Measurements from ENCODE around the gene DPP10.
A peak's percentile ranks its signal among the peaks of the same experiment; 100 is the strongest.

DPP10 gene

GRCh38 chr2:114569166-114569565 is 126.7 kb downstream of the DPP10 start:
- no peak for DNase-seq
- intact Hi-C loops (cut with DNase I), result no loop called here

GRCh38 chr2:114577657-114578056 is 135.2 kb downstream of the DPP10 start:
- intact Hi-C loops (cut with DNase I), result no loop called here
- no peak for DNase-seq

- intact Hi-C loops (cut with DNase I), result no loop called here
- no peak for DNase-seq
Measured at GRCh38 chr2:114579542-114579941, 137.1 kb downstream of the DPP10 start.

GRCh38 chr2:114580691-114581090 is 138.2 kb downstream of the DPP10 start:
- no peak for DNase-seq
- intact Hi-C loops (cut with DNase I), result no loop called here

- intact Hi-C loops (cut with DNase I), result no loop called here
- no peak for DNase-seq
Measured at GRCh38 chr2:114598329-114598728, 155.9 kb downstream of the DPP10 start.

- no peak for DNase-seq
- intact Hi-C loops (cut with DNase I), result no loop called here
Measured at GRCh38 chr2:114609203-114609602, 166.8 kb downstream of the DPP10 start.

GRCh38 chr2:114609801-114610200 is 167.4 kb downstream of the DPP10 start:
- DNase-seq, result no peak
- intact Hi-C loops (cut with DNase I), result loop anchor here (5.0 kb wide), 1 partner anchor 472 kb away; no protein-coding TSS in a partner anchor

- peak in 4 of 10 donors; percentile 2 to 69 (median 9) for DNase-seq
- intact Hi-C loops (cut with DNase I), result loop anchor here (5.0 kb wide), 1 partner anchor 472 kb away; no protein-coding TSS in a partner anchor
Measured at GRCh38 chr2:114610677-114611076, 168.2 kb downstream of the DPP10 start.

GRCh38 chr2:114614592-114614991 is 172.2 kb downstream of the DPP10 start:
- intact Hi-C loops (cut with DNase I), result loop anchor here (5.0 kb wide), 1 partner anchor 468 kb away; no protein-coding TSS in a partner anchor
- no peak for DNase-seq

GRCh38 chr2:114628481-114628880 is 186.0 kb downstream of the DPP10 start:
- DNase-seq, result no peak
- intact Hi-C loops (cut with DNase I), result no loop called here

- intact Hi-C loops (cut with DNase I), result no loop called here
- no peak for DNase-seq
Measured at GRCh38 chr2:114631146-114631545, 188.7 kb downstream of the DPP10 start.

GRCh38 chr2:114642166-114642770 is 199.8 kb downstream of the DPP10 start:
- intact Hi-C loops (cut with DNase I), result no loop called here

GRCh38 chr2:114642988-114643553 is 200.6 kb downstream of the DPP10 start:
- intact Hi-C loops (cut with DNase I), result no loop called here
- DNase-seq, result no peak

More at GRCh38 chr2:114642166-114642770, 199.8 kb downstream of the DPP10 start:
- no peak for DNase-seq

GRCh38 chr2:114651933-114652332 is 209.5 kb downstream of the DPP10 start:
- DNase-seq, result no peak
- intact Hi-C loops (cut with DNase I), result no loop called here

- intact Hi-C loops (cut with DNase I), result no loop called here
- no peak for DNase-seq
Measured at GRCh38 chr2:114659880-114660279, 217.4 kb downstream of the DPP10 start.

- intact Hi-C loops (cut with DNase I), result no loop called here
- peak; percentile 16 to 92 (median 46) for DNase-seq
Measured at GRCh38 chr2:114661971-114662939, 219.8 kb downstream of the DPP10 start.

GRCh38 chr2:114668415-114668814 is 226.0 kb downstream of the DPP10 start:
- no peak for DNase-seq
- intact Hi-C loops (cut with DNase I), result no loop called here

- intact Hi-C loops (cut with DNase I), result no loop called here
- DNase-seq, result no peak
Measured at GRCh38 chr2:114683251-114683650, 240.8 kb downstream of the DPP10 start.

- intact Hi-C loops (cut with DNase I), result no loop called here
- no peak for DNase-seq
Measured at GRCh38 chr2:114684403-114684802, 242.0 kb downstream of the DPP10 start.

GRCh38 chr2:114685102-114685501 is 242.7 kb downstream of the DPP10 start:
- intact Hi-C loops (cut with DNase I), result no loop called here
- no peak for DNase-seq

- intact Hi-C loops (cut with DNase I), result no loop called here
- DNase-seq, result no peak
Measured at GRCh38 chr2:114688241-114688640, 245.8 kb downstream of the DPP10 start.
